Stimulated activated CD4-positive, alpha-beta T cell treated with anti-CD3 and anti-CD28 coated beads, Interleukin-4, amount 100 ng/mL, for 24 hours (primary cell): ENCODE measurements around the gene DOCK1.
"Not testable (repeated sequence)": the region's sequence is repeated elsewhere in the genome, so short reads cannot be mapped to it uniquely, and the experiment has no call there.

ENCODE experiments used
- DNase-seq: peaks from one replicate; pipeline ENCODE4 v3.0.0-alpha.2; 2020

The DOCK1 gene

GRCh38 chr10:127296696-127297095, 391.5 kb downstream of the DOCK1 start:
- no peak for DNase-seq

- DNase-seq, result no peak
These were observed 393.2 kb downstream of the DOCK1 start for GRCh38 chr10:127298381-127298780.

DNA sequence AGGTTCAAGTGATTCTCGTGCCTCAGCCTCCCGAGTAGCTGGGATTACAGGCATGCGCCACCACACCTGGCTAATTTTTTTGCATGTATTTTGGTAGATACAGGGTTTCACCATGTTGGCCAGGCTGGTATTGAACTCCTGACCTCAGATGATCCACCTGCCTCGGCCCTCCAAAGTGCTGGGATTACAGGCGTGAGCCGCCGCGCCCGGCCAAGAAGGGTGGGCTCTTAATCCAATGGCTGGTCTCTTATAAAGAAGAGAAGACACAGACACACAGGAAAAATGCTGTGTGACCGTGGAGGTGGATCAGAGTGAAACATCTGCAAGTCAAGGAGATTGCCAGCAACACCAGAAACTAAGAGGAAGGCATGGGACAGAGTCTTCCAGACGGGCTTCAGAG, 394.0 kb downstream of the DOCK1 start:
- not testable (repeated sequence) for DNase-seq

DNA sequence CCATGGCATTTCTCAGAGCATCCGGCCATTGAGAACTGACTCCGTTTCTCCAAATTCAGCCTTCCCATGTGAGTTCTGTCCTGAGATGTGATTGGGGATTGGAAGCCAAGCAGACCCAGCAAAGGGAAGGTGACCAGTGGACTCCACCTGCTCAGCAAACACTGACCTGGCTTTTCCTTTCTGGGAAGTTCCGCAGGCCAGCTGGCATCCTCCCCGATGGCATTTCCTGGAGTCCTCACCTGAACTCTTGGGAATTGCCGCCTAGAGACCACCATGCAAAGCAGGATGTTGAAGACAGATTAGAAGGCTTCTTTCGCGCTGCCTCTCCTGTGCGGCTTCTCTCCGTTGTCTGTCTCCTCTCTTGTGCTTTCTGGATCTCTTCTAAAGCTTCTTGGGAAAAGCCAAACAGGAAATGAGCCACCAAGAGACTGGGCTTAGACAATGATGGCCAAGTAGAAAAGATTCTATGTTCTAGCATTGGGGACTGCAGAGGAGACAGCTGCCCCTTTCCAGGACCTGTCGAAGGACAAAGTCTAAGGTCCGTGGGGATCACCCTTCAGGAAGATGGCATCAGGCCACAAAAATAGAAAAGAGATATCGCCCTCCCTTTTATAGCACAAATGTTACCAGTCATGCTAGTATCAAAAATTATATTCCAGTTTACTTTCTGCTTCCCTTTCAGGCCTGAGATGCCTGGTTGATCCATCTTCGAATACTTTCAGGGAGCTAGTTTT, 394.9 kb downstream of the DOCK1 start:
- no peak for DNase-seq

- DNase-seq, result no peak
These were observed 395.7 kb downstream of the DOCK1 start for GRCh38 chr10:127300868-127301321.

DNA sequence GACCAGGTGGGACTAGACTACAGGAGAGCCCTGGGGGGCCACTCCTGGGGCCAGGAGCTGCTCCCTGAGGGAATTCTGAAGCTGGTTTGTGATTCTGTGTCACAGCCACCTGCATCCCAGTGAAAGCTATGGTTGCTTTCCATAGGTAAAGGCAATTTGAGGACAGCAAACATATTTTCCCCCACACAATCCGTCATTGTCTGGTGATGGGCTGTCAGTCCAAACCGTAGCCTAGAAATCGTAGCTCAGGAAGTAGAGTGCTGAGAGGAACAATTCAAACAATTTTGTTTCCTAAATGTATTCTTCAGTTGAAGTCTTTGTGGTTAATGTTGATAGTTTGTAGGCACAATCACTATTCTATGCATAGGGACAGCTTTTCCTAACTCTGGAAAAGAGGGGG, 397.1 kb downstream of the DOCK1 start:
- no peak for DNase-seq

DNA sequence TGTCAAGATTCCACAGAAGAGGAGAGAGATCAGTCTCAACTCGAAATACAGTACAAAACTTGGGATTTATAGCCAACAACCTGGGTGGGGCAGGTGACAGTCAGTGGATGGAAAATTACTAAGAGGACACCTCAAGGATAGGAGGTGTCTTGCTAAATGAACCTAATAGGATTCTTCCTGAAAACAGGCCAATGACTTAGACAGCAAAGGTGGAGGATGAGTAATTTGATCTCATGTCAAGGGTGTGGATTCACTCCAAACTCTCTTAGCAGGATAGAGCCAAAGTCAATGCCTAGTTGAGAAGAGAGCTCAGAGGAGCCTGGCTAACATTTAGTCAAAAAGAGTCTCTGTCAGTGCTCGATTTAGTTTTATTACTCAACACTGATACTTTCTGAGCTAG, 397.9 kb downstream of the DOCK1 start:
- DNase-seq, result no peak

DNA sequence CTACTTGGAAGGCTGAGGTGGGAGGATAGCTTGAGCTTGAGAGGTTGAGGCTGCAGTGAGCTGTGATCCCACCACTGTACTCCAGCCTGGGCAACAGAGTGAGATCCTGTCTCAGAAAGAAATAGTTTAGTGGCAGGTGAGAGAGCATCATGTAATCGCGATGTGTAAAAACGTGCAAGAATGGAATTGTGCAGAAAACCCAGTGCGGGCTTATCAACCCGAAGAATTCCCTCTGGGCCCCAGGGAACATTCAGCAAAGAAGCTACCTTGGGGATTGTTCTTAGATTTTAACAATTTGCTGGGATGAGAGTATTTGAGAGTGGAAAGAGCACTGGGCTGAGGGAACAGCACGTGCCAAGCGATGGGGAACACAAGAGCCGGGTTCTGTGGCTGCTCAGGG, 398.5 kb downstream of the DOCK1 start:
- DNase-seq, result no peak

GRCh38 chr10:127306479-127306878, 401.3 kb downstream of the DOCK1 start:
- DNase-seq, result no peak

DNA sequence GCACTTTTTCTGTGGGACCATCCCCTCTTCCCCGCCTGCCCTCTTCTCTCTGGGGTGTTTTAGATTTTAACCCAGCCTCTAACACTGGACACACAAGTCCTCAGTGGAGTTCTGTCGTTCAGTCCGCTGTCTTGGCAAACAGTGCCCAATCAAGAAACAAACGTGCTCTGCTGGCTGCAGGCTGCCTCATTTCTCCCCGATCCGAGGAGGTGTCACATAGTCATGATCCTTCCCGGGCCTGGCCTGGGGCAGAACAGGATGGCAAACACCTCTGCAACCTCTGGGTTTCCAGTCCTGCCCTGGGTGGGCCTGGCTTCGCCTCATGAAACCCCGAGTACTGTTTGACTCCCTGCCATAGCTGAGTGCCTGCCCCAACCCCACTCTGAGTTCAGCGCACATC, 402.1 kb downstream of the DOCK1 start:
- DNase-seq, result no peak

GRCh38 chr10:127308031-127308430, 402.8 kb downstream of the DOCK1 start:
- no peak for DNase-seq

DNA sequence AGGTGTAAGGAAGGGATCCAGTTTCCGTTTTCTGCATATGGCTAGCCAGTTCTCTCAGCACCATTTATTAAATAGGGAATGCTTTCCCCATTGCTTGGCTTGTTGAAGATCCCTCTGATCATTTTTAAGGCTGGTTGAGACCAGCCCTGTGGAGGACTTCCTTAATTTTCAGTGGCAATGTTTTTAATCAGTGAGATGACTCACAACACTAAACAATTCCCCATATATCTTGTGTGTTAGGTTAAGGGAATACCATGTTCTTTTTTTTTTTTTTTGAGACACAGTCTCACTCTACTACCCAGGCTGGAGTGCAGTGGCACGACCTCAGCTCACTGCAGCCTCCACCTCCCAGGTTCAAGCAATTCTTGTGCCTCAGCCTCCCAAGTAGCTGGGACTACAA, 404.4 kb downstream of the DOCK1 start:
- DNase-seq, result not testable (repeated sequence)

DNA sequence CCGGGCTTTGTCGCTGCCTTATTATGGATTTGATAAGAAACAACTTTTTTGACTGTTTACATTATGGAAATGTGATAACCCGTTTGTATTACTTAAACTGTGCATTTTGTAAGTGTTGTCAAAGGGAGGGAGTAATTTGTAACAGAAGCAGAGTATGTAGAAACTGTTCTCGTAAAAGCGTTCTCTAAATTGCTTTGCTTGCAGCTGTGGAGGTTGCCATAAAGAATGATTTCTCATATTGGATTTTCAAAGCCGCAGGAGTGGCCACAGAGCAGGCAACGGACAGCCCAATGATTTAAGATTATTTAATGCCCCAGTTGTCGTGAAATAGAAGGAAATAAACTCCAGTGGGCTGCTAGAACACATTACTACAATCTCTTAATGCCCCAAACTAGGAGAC, 405.2 kb downstream of the DOCK1 start:
- DNase-seq, result no peak

- DNase-seq, result no peak
These were observed 405.7 kb downstream of the DOCK1 start for GRCh38 chr10:127310923-127311322.

GRCh38 chr10:127313996-127314700, 408.9 kb downstream of the DOCK1 start:
- DNase-seq, result no peak

- DNase-seq, result no peak
These were observed 409.6 kb downstream of the DOCK1 start for GRCh38 chr10:127314797-127315196.

- no peak for DNase-seq
These were observed 410.7 kb downstream of the DOCK1 start for GRCh38 chr10:127315888-127316287.

DNA sequence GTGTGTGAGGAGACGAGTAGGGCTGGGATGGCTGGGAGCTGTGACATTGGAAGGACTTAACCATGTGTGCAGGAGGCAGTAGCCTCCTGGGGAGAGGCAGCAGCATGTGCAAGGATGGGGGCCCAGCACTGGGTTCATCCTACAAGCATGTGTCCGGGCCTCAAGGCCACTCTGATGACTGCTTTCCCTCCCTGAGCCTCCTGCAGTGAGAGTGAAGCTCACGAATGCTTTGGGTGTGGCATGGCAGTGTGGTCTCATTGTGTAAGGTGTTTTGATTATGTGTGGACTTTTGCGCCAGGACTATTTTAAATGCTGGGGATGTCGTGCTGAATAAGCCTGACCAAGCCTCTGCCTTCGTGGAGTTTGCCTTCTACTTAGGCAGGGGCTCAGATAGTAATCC, 413.2 kb downstream of the DOCK1 start:
- DNase-seq, result no peak

- DNase-seq, result no peak
These were observed 414.0 kb downstream of the DOCK1 start for GRCh38 chr10:127319271-127319670.

- no peak for DNase-seq
These were observed 414.5 kb downstream of the DOCK1 start for GRCh38 chr10:127319691-127320090.

GRCh38 chr10:127320176-127320575, 414.9 kb downstream of the DOCK1 start:
- DNase-seq, result no peak

DNA sequence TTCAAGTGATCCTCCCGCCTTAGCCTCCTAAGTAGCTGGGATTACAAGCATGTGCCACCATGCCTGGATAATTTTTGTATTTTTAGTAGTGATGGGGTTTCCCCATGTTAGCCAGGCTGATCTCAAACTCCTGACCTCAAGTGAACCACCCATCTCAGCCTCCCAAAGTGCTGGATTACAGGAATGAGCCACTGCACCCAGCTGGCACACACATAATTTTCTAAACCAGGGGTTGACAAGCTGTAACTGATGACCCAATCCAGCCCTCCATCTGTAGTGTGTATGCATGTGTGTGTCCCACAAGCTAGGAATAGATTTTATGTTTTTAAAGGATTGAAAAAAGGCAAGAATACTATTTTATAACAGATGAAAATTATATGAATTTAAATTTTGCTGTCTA, 417.1 kb downstream of the DOCK1 start:
- DNase-seq, result no peak

- no peak for DNase-seq
These were observed 420.3 kb downstream of the DOCK1 start for GRCh38 chr10:127325506-127325905.

DNA sequence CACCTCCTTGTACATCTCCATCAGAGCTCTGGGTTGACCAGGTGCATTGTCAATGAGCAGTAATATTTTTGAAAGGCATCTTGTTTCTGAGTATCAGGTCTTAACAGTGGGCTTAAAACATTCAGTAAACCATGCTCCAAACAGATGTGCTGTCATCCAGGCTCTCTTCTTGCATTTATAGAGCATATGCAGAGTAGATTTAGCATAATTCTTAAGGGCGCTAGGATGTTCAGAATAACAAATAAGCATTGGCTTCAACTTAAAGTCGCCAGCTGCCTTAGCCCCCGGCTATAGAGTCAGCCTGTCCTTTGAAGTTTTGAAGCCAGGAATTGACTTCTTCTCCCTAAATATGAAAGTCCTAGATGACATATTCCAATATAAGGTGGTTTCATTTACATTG, 421.7 kb downstream of the DOCK1 start:
- no peak for DNase-seq

DNA sequence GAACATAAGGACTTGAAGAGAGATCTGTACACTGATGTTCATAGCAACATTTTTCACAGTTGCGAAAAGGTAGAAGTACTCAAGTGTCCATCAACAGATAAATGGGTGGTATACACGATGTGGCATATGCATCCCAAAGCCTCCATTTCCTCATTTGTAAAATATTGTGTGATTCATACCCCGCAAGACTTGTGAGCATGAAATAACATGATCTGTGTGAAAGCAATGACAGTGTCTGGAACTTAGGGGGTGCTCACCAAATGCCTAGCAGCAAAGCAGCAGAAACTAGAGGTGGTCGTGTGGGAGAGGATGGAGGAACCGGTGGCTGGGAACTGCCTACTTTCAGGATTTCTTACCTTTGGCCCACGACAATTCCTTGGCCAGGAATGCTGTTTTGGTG, 426.5 kb downstream of the DOCK1 start:
- no peak for DNase-seq
